Measurements from ENCODE around the gene GFY. TPM values are rescaled to one million over a fixed set of nuclear protein-coding genes. Genes with fewer than 3 reads are reported as not detected.

GFY gene
- total and polyA plus RNA-seq, 2 donors (not counting 1 experiment from before 2014, with no cell fraction given), result not detected

DNA sequence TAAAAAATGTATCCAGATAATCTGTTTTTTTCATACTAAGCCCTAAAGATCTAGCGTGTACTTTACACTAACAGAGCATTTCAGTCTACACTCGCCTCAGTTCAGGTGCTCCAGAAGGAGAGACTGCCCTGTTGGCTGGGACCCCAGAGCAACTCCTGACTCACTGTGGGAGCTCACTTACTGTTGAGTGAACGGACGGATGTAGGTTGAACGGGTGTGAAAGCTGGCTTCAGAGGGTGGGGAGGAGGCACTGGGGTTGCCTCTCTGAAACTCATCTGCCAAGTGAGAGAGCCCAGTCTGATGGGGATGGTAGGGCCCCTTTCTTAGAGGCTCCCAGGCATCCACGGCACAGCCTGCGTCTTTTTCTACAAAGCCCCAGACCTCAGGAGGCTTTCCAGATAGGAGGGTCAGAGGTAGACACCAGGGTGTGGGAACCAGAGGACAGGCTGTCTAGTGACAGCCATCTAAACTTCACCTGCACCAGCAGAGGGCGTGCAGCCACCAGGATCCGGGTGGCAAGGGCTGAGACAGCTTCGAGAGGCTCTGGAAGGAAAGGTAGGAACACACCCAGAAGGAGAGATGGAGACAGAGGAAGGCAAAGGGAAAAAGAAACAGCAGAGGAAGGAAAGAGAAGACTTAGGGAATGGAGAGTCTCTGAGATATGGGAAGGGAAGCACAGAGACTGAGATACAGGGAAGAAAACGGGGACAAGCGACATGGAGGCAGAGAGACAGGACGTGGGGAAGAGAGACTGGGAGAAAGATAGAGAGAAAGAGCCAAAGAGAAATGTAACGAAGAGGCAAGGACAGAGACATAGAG lies 33.4 kb upstream of the GFY start:
- 31% methylated on average over 10 of the region's 14 CpGs for WGBS (ENCODE audit: insufficient coverage)
- Histone ChIP-seq H3K4me1 (ENCODE audit: control insufficient read depth in 2 of 2, insufficient read depth in 2 of 2, low read length in 2 of 2) (peaks cover 21 to 46% of the 10 kb centered on the region in 2 donors), H3K27me3 (replicated peaks in 1 of 4; ENCODE audit: control extremely low read depth in 1 of 4, control insufficient read depth in 3 of 4, insufficient read depth in 4 of 4, low read length in 3 of 4) (no peaks in the 10 kb centered on the region), H3K79me2 (ENCODE audit: control insufficient read depth, insufficient read depth, low read length) (no peaks in the 10 kb centered on the region), H4K20me1 (ENCODE audit: control insufficient read depth, insufficient read depth, low read length, poor library complexity, severe bottlenecking) (no peaks in the 10 kb centered on the region), H3K9me3 (ENCODE audit: control extremely low read depth in 1 of 3, control insufficient read depth in 2 of 3, insufficient read depth in 1 of 3, low read length in 2 of 3) (peaks cover 0 to 6% (median 0%) of the 10 kb centered on the region in 3 donors), H3K4me2 (replicated peaks; ENCODE audit: low read depth, low read length, poor library complexity, severe bottlenecking) (peak overlapping the region; percentile 62), H3K4me3 (ENCODE audit: control extremely low read depth in 1 of 5, extremely low read depth in 1 of 5, insufficient read depth in 1 of 5, low read depth in 2 of 5, low read length in 4 of 5) (no peak overlapping the region), H3K36me3 (replicated peaks in 1 of 2; ENCODE audit: control extremely low read depth in 1 of 2, control insufficient read depth in 1 of 2, extremely low read depth in 1 of 2, insufficient read depth in 2 of 2, low read length in 1 of 2) (no peaks in the 10 kb centered on the region), H3K9ac (ENCODE audit: low read length) (peak overlapping the region; percentile 30), H2AFZ (ENCODE audit: insufficient read depth, low read depth, low read length, poor library complexity, severe bottlenecking) (peak overlapping the region; percentile 67), H3K27ac (ENCODE audit: low read length in 2 of 2) (peak overlapping the region; percentile 61 to 65)
- POLR2A ChIA-PET, result interaction anchor here (0.6 to 2.9 kb wide), 14 partner anchors 11 to 308 kb away, joined by 3 to 18 read pairs (median 4); partner anchors contain the start of genes CD37, FLT3LG and TEAD2
- Mint-ChIP-seq H3K4me3 (peak overlapping the region; percentile 44), H3K4me1 (peaks cover 41% of the 10 kb centered on the region), H3K27me3 (no peaks in the 10 kb centered on the region), H3K9me3 (ENCODE audit: insufficient read depth) (no peaks in the 10 kb centered on the region), H3K27ac (peak overlapping the region; percentile 79)
- intact Hi-C loops (cut with micrococcal nuclease), result loop anchor here (1.0 to 5.0 kb wide), 8 partner anchors 28 to 164 kb away; partner anchors contain the start of genes CD37, DKKL1 and GFY
- DNase-seq, result peak; percentile 86
- CTCF ChIA-PET, result interaction anchor here (0.6 to 5.9 kb wide), 56 partner anchors 9 to 288 kb away, joined by 3 to 54 read pairs (median 6); partner anchors contain the start of genes ALDH16A1, CD37, FLT3LG and GFY
- no peak for TF ChIP-seq EZH2 (IDR thresholded peaks at IDR 0.05; ENCODE audit: borderline replicate concordance, insufficient read depth, low read depth, low read length, poor library complexity, severe bottlenecking)
- TF ChIP-seq, protein P1, sequence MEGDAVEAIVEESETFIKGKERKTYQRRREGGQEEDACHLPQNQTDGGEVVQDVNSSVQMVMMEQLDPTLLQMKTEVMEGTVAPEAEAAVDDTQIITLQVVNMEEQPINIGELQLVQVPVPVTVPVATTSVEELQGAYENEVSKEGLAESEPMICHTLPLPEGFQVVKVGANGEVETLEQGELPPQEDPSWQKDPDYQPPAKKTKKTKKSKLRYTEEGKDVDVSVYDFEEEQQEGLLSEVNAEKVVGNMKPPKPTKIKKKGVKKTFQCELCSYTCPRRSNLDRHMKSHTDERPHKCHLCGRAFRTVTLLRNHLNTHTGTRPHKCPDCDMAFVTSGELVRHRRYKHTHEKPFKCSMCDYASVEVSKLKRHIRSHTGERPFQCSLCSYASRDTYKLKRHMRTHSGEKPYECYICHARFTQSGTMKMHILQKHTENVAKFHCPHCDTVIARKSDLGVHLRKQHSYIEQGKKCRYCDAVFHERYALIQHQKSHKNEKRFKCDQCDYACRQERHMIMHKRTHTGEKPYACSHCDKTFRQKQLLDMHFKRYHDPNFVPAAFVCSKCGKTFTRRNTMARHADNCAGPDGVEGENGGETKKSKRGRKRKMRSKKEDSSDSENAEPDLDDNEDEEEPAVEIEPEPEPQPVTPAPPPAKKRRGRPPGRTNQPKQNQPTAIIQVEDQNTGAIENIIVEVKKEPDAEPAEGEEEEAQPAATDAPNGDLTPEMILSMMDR (IDR thresholded peaks at IDR 0.05), result peak; percentile 87
- ATAC-seq (ENCODE audit: low read depth), result peak; percentile 59

All from B cell (primary cell).